ENCODE results near the gene GRAMD1B.

The GRAMD1B gene

DNA sequence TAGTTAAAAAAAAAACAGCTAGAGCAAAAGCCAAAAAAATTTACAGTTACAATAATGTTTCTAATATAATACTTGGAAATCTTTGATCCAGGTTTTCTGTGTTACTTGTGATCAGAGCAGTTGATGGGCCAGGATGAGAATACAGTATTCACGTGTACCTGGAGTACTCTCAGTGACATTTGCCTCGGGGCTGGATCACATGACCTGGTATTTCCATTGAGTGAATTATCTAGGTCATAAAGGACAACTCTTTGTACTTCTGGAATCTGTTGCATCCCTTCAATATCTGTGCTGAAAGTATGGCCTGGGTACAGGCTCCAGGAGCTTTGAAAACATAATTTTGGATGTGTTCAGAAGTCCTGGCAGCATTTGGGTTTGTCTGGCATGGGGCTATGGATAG is 93.5 kb downstream of the GRAMD1B start:
- no peaks in the 10 kb centered on the region for H3K36me3 ChIP-seq (ENCODE audit: control insufficient read depth in 2 of 2, insufficient read depth in 2 of 2, low read length in 2 of 2)
- H3K27me3 ChIP-seq (ENCODE audit: control insufficient read depth in 1 of 2, insufficient read depth in 2 of 2, low read length in 2 of 2): peaks cover 0 to 7% of the 10 kb centered on the region in 2 donors
- no peaks in the 10 kb centered on the region for H3K4me1 ChIP-seq (ENCODE audit: control insufficient read depth, insufficient read depth, low read length)
- no peak overlapping the region for H3K4me3 ChIP-seq (ENCODE audit: low read length in 2 of 2)
- H3K9ac ChIP-seq (ENCODE audit: low read length in 2 of 2): no peak overlapping the region
- no peak overlapping the region for H3K27ac ChIP-seq (ENCODE audit: low read length)
- H3K9me3 ChIP-seq (ENCODE audit: control insufficient read depth in 2 of 2, low read length in 2 of 2): no peaks in the 10 kb centered on the region

DNA sequence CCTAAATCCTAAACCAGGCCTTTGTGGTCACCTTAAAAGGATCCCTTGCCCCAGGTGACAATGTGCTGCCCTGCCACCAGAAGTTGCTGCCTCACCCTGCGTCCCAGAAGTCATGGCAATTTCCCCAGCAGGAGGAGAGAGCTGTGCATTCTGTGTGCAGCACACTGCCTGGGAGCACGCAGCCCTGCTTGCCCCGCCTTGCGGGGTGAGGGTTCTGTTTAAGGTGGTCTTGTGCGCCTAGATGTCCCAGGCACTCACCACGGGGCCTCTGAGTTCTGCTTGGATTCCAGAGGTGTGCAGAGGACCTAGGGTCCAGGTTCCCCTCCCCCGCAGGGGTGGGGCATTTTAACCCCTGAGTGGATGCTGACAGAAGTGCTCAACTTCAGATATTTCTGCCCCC is 95.0 kb downstream of the GRAMD1B start:
- H3K4me3 ChIP-seq (ENCODE audit: low read length in 2 of 2): no peak overlapping the region
- no peak overlapping the region for H3K27ac ChIP-seq (ENCODE audit: low read length)
- H3K36me3 ChIP-seq (ENCODE audit: control insufficient read depth in 2 of 2, insufficient read depth in 2 of 2, low read length in 2 of 2): no peaks in the 10 kb centered on the region
- no peak overlapping the region for H3K9ac ChIP-seq (ENCODE audit: low read length in 2 of 2)
- no peaks in the 10 kb centered on the region for H3K9me3 ChIP-seq (ENCODE audit: control insufficient read depth in 2 of 2, low read length in 2 of 2)
- H3K27me3 ChIP-seq (ENCODE audit: control insufficient read depth in 1 of 2, insufficient read depth in 2 of 2, low read length in 2 of 2): peaks cover 0 to 2% of the 10 kb centered on the region in 2 donors
- H3K4me1 ChIP-seq (ENCODE audit: control insufficient read depth, insufficient read depth, low read length): no peaks in the 10 kb centered on the region

DNA sequence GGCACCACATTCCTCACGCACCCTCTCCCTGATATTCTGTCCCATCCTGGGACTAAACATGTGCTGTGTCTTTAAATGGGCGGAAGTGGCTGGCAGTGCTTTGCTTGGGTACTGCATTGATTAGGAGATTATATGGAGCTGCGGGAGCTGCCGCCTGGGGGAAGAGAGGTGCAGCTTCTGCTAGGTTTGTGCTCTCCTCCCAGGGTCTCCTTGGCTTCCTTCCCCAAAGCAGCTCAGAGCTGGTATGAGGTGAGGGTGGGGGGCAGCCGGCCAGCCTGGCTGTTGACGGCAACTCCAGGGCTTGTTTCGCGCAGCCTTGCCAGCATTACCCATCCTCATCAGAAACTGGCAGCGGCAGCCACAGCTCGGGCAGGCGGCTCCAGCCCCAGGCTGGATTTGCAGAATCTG is 95.4 kb downstream of the GRAMD1B start:
- Histone ChIP-seq H3K9ac (ENCODE audit: low read length in 2 of 2) (no peak overlapping the region), H3K27me3 (ENCODE audit: control insufficient read depth in 1 of 2, insufficient read depth in 2 of 2, low read length in 2 of 2) (peaks cover 0 to 2% of the 10 kb centered on the region in 2 donors), H3K4me1 (ENCODE audit: control insufficient read depth, insufficient read depth, low read length) (no peaks in the 10 kb centered on the region), H3K4me3 (ENCODE audit: low read length in 2 of 2) (peak overlapping the region in 1 of 2 donors; percentile 22), H3K27ac (ENCODE audit: low read length) (no peak overlapping the region), H3K9me3 (ENCODE audit: control insufficient read depth in 2 of 2, low read length in 2 of 2) (no peaks in the 10 kb centered on the region), H3K36me3 (ENCODE audit: control insufficient read depth in 2 of 2, insufficient read depth in 2 of 2, low read length in 2 of 2) (no peaks in the 10 kb centered on the region)

DNA sequence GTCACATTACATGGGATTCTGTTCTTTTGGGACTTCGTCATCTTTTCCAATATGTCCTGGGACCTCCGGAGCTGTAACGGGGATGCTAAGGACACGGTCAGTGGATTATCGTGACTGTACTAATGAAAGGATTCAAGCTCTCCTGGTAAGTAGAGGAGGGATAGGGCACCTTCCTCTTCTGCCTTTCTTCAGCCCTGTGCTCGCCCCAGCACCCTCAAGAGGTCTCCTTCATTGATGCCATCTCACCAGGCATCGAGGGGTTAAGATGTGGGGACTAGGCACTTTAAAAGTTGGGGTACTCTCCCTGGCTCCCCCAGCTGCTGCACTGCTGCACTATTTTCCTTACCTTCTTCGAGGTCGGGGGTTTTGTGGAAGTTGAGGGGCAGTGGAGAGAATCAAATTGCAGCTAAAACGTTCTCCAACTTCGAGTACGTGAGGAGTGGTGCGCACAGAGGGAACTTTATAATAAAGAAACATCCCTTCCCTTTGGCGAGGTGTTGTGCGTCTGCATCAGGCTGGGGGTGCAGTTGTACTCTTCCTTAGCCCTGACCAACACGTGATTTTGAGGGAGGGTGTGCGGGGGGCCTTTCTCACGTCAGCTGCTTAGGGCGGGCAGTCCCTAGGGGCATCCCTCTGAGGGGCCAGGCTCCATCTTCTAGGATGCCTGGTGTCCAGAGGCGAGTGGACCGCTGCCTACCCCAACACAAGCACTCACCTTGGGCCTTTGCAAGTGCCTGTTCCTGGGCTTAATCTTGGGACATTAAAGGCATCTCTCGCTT is 96.1 kb downstream of the GRAMD1B start:
- no peak overlapping the region for H3K9ac ChIP-seq (ENCODE audit: low read length in 2 of 2)

DNA sequence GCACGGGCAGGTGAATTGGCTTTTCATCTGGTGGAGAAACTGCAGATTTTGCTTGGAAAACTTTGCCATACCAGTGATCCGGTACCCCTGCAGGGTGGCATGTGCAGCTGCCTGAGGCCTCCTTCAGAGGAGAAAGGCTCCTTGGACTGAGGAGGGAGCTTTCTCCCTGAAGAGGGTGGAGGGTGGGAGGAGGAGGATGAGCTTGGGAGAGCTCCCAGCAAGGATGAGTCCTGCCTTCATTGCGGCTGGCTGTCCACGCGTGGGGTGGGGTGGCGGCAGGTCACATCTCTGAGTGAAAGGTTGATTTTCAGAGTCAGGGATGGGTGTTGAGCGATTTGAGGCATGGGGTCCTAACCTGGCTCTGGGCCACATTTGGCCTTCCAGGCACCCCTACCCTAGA is 96.8 kb downstream of the GRAMD1B start:
- H3K4me1 ChIP-seq (ENCODE audit: control insufficient read depth, insufficient read depth, low read length): no peaks in the 10 kb centered on the region
- no peaks in the 10 kb centered on the region for H3K9me3 ChIP-seq (ENCODE audit: control insufficient read depth in 2 of 2, low read length in 2 of 2)
- H3K9ac ChIP-seq (ENCODE audit: low read length in 2 of 2): no peak overlapping the region
- no peaks in the 10 kb centered on the region for H3K36me3 ChIP-seq (ENCODE audit: control insufficient read depth in 2 of 2, insufficient read depth in 2 of 2, low read length in 2 of 2)
- H3K27ac ChIP-seq (ENCODE audit: low read length): no peak overlapping the region
- no peak overlapping the region for H3K4me3 ChIP-seq (ENCODE audit: low read length in 2 of 2)
- H3K27me3 ChIP-seq (ENCODE audit: control insufficient read depth in 1 of 2, insufficient read depth in 2 of 2, low read length in 2 of 2): peaks cover 0 to 2% of the 10 kb centered on the region in 2 donors

More for the DNA sequence above, 96.1 kb downstream of the GRAMD1B start:
- peaks cover 0 to 2% of the 10 kb centered on the region in 2 donors for H3K27me3 ChIP-seq (ENCODE audit: control insufficient read depth in 1 of 2, insufficient read depth in 2 of 2, low read length in 2 of 2)
- H3K27ac ChIP-seq (ENCODE audit: low read length): no peak overlapping the region
- no peaks in the 10 kb centered on the region for H3K4me1 ChIP-seq (ENCODE audit: control insufficient read depth, insufficient read depth, low read length)
- H3K36me3 ChIP-seq (ENCODE audit: control insufficient read depth in 2 of 2, insufficient read depth in 2 of 2, low read length in 2 of 2): no peaks in the 10 kb centered on the region
- H3K9me3 ChIP-seq (ENCODE audit: control insufficient read depth in 2 of 2, low read length in 2 of 2): no peaks in the 10 kb centered on the region
- H3K4me3 ChIP-seq (ENCODE audit: low read length in 2 of 2): no peak overlapping the region

DNA sequence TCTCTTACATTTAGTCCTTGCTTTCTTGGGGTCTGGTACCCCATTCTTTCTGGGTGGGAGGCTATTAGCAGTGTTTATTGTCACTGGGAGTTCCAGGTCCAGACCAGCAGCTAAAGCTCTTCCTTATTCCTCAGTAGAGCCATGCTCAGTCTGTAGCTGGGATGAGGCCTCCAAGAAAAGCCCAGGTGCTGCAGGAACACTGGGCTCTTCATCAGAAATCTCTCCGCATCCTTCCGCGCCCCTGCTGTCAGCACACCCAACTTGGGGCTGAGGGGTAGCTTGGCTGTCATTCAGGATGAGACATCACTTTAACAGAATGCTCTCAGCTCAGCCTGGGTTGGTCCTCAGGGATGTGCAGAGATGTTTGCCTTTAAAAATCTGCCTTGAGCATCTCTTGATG is 97.5 kb downstream of the GRAMD1B start:
- Histone ChIP-seq H3K36me3 (ENCODE audit: control insufficient read depth in 2 of 2, insufficient read depth in 2 of 2, low read length in 2 of 2) (no peaks in the 10 kb centered on the region), H3K9me3 (ENCODE audit: control insufficient read depth in 2 of 2, low read length in 2 of 2) (no peaks in the 10 kb centered on the region), H3K27ac (ENCODE audit: low read length) (no peak overlapping the region), H3K4me3 (ENCODE audit: low read length in 2 of 2) (no peak overlapping the region), H3K4me1 (ENCODE audit: control insufficient read depth, insufficient read depth, low read length) (no peaks in the 10 kb centered on the region), H3K27me3 (ENCODE audit: control insufficient read depth in 1 of 2, insufficient read depth in 2 of 2, low read length in 2 of 2) (peaks cover 0 to 2% of the 10 kb centered on the region in 2 donors), H3K9ac (ENCODE audit: low read length in 2 of 2) (no peak overlapping the region)

DNA sequence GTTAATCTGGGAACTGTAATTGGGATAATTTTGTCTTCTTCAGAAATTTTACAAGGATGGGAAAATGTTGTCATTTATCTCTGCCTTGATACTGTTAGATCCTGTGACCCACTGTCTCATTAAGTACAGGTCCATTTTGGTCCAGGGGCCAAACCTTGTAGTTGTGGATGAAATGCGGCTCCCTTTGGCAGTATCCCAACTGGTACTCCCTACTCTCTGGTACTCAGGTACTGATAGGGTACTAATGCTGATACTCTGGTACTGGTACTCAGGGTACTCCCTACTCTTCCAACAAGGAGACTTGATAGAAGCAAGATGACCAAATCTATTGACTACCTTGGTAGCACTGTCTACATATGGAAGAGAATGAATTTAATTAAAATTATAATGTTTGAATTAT is 97.9 kb downstream of the GRAMD1B start:
- Histone ChIP-seq H3K9me3 (ENCODE audit: control insufficient read depth in 2 of 2, low read length in 2 of 2) (no peaks in the 10 kb centered on the region), H3K27me3 (ENCODE audit: control insufficient read depth in 1 of 2, insufficient read depth in 2 of 2, low read length in 2 of 2) (peaks cover 0 to 2% of the 10 kb centered on the region in 2 donors), H3K36me3 (ENCODE audit: control insufficient read depth in 2 of 2, insufficient read depth in 2 of 2, low read length in 2 of 2) (no peaks in the 10 kb centered on the region), H3K27ac (ENCODE audit: low read length) (no peak overlapping the region), H3K9ac (ENCODE audit: low read length in 2 of 2) (no peak overlapping the region), H3K4me3 (ENCODE audit: low read length in 2 of 2) (no peak overlapping the region), H3K4me1 (ENCODE audit: control insufficient read depth, insufficient read depth, low read length) (no peaks in the 10 kb centered on the region)

DNA sequence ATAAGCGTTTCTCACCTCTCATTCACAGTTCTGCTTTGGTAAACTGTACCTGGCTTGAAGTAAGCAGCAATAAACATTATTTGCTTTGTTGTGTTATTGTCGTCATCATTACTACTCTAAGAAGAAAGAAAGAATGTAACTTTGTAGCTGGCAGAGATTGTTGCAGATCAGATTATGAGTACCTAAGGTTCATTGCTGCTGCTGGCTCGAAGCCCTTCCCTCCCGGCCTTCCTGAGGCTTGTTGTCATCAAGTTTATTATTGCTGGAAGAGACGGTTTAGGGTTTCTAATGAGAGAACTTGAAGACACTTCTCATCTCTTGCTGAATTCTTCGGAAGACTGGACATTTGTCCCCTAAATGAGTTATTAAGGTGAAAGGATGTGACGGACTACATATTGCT is 101.3 kb downstream of the GRAMD1B start:
- peaks cover 0 to 2% of the 10 kb centered on the region in 2 donors for H3K27me3 ChIP-seq (ENCODE audit: control insufficient read depth in 1 of 2, insufficient read depth in 2 of 2, low read length in 2 of 2)
- H3K36me3 ChIP-seq (ENCODE audit: control insufficient read depth in 2 of 2, insufficient read depth in 2 of 2, low read length in 2 of 2): no peaks in the 10 kb centered on the region
- H3K4me3 ChIP-seq (ENCODE audit: low read length in 2 of 2): no peak overlapping the region
- no peaks in the 10 kb centered on the region for H3K4me1 ChIP-seq (ENCODE audit: control insufficient read depth, insufficient read depth, low read length)
- no peaks in the 10 kb centered on the region for H3K9me3 ChIP-seq (ENCODE audit: control insufficient read depth in 2 of 2, low read length in 2 of 2)
- H3K27ac ChIP-seq (ENCODE audit: low read length): no peak overlapping the region
- no peak overlapping the region for H3K9ac ChIP-seq (ENCODE audit: low read length in 2 of 2)

DNA sequence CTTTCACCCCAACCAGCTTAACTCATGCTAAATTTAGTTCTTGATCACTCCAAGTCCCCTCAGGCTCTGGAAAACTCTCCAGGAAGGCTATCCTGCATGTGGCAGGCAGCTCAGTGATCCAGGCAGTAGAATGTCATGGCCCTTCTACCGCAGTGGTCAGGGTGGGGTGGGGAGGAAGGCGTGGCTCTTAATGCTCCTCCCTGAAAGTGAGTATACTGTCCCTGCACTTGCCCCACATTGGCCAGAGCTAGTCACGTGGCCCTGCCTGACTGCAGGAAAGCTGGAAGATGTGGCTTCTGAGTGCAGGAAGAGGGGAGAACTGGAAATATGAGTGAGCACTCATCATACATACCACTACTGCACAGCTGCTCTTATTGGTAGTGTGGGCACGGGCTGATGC is 102.1 kb downstream of the GRAMD1B start:
- Histone ChIP-seq H3K9me3 (ENCODE audit: control insufficient read depth in 2 of 2, low read length in 2 of 2) (no peaks in the 10 kb centered on the region), H3K27ac (ENCODE audit: low read length) (no peak overlapping the region), H3K9ac (ENCODE audit: low read length in 2 of 2) (no peak overlapping the region), H3K36me3 (ENCODE audit: control insufficient read depth in 2 of 2, insufficient read depth in 2 of 2, low read length in 2 of 2) (no peaks in the 10 kb centered on the region), H3K4me3 (ENCODE audit: low read length in 2 of 2) (no peak overlapping the region), H3K4me1 (ENCODE audit: control insufficient read depth, insufficient read depth, low read length) (no peaks in the 10 kb centered on the region), H3K27me3 (ENCODE audit: control insufficient read depth in 1 of 2, insufficient read depth in 2 of 2, low read length in 2 of 2) (peaks cover 0 to 2% of the 10 kb centered on the region in 2 donors)

DNA sequence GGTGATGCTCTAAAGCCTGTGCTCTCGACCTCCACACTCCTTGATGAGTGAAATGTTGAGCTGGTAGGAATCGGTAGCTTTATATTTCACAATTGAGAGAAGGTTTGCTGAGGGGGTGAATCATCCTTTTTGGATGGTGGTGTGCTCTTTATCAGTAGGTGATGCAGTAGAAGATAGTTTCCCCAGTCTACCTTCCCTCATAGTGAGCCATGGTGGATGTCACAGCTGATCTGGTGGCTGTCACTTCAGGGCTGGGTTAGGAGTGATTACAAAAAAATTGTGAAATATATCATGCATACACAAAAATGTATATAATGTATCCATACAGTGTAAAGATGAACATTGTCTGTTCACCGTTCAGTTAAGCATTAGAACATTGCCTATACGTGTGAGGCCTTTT is 105.3 kb downstream of the GRAMD1B start:
- Histone ChIP-seq H3K27me3 (ENCODE audit: control insufficient read depth in 1 of 2, insufficient read depth in 2 of 2, low read length in 2 of 2) (no peaks in the 10 kb centered on the region), H3K9ac (ENCODE audit: low read length in 2 of 2) (no peak overlapping the region), H3K4me3 (ENCODE audit: low read length in 2 of 2) (no peak overlapping the region), H3K27ac (ENCODE audit: low read length) (no peak overlapping the region), H3K4me1 (ENCODE audit: control insufficient read depth, insufficient read depth, low read length) (no peaks in the 10 kb centered on the region), H3K36me3 (ENCODE audit: control insufficient read depth in 2 of 2, insufficient read depth in 2 of 2, low read length in 2 of 2) (no peaks in the 10 kb centered on the region), H3K9me3 (ENCODE audit: control insufficient read depth in 2 of 2, low read length in 2 of 2) (no peaks in the 10 kb centered on the region)

DNA sequence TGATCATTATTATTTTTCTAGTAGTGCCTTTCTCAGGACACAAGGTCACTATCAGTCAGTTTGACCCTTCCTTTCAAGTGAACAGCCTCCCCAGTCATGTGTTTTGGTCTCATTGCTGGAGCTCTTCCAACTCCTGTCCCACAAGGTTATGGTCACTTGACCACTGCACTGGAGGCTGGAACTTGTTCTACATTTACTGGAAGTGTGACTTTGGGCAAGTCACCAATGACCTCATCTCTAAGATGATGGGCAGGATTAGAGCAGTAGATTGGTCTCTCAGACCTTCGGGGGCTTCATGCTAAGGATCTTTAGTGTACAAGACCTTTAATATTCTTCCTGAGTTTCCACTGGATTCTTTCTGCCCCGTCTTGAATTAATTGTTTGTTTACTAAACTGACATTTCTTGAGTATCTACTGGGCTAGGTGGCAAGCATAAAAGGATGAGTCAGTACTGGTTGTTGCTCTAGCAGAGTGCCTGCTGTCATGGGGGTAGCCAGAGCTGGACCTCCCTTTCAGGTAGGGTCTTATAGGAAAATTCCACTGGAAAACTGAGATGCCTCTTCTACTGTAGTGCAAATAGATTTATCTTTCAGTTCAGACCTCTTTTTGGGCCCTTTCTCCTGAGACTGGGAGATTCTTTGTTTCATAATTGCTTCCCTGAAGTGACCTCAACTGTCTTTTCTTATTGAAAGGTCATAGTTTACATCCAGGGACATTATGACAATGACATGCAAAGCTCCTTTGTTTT is 106.8 kb downstream of the GRAMD1B start:
- no peak overlapping the region for H3K27ac ChIP-seq (ENCODE audit: low read length)
- no peaks in the 10 kb centered on the region for H3K4me1 ChIP-seq (ENCODE audit: control insufficient read depth, insufficient read depth, low read length)
- H3K9me3 ChIP-seq (ENCODE audit: control insufficient read depth in 2 of 2, low read length in 2 of 2): no peaks in the 10 kb centered on the region

More for the DNA sequence above, 106.8 kb downstream of the GRAMD1B start:
- Histone ChIP-seq H3K36me3 (ENCODE audit: control insufficient read depth in 2 of 2, insufficient read depth in 2 of 2, low read length in 2 of 2) (no peaks in the 10 kb centered on the region), H3K4me3 (ENCODE audit: low read length in 2 of 2) (no peak overlapping the region), H3K9ac (ENCODE audit: low read length in 2 of 2) (no peak overlapping the region), H3K27me3 (ENCODE audit: control insufficient read depth in 1 of 2, insufficient read depth in 2 of 2, low read length in 2 of 2) (no peaks in the 10 kb centered on the region)
